Measurements from ENCODE around the gene DIRAS1. TPM values are rescaled to one million over a fixed set of nuclear protein-coding genes. Genes with fewer than 3 reads are reported as not detected.

The DIRAS1 gene
- total and polyA plus RNA-seq, 2 experiments from 2014 or later: 2.6 to 4.9 TPM

DNA sequence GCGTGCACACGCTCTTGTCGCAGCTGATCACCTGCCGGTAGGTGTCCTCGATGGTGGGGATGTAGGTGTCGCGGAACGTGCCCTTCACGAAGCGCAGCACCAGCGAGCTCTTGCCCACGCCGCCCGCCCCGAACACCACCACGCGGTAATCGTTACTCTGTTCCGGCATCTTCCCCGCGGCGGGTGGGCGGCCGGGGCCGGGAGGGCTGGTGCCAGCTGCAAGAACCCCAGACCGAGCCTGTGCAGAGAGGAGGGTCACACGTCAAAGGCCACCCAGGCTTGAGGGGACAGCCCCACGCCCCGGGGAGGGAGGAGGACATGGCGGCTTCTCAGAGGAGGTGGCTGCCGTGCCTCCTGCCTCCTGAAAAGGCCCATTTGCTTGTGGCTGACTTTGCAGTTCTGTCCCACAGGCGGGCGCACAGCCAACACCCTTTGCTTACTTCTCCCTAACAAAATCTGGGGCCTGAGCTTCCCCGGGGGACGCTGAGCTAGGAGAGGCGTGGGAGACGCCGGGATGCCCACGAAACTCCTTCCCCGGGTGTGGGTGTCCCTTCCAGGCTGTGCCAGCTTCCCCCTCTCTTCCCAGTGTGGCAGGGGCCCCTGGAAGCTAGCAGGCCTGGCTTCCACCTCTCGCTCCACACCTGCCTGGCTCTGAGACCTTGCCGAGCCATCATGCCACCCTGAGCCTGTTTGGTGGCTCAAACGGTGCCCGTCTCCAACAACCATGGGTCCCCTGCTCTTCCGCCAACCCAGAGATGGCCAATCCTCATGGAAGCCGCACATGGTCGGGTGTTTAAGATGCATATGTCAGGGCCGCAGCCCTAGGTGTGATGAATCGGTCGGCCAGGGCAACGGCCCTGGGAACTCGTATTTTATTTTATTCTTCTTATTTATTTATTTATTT lies 3.3 kb downstream of the DIRAS1 start:
- Histone ChIP-seq H3K9me2 (ENCODE audit: insufficient read depth) (no peaks in the 10 kb centered on the region), H4K20me1 (ENCODE audit: insufficient read depth) (no peaks in the 10 kb centered on the region), H3K9me3 (ENCODE audit: low read depth) (no peaks in the 10 kb centered on the region), H3K27ac (no peak overlapping the region), H3K4me3 (no peak overlapping the region), H3K27me3 (replicated peaks; ENCODE audit: insufficient read depth) (no peaks in the 10 kb centered on the region), H3K4me2 (ENCODE audit: unreplicated experiment) (no peak overlapping the region), H3K4me1 (ENCODE audit: insufficient read depth) (peaks cover 5% of the 10 kb centered on the region; the same call in 1 of the 2 replicates), H3K36me3 (ENCODE audit: low read depth) (no peaks in the 10 kb centered on the region), H2AFZ (no peak overlapping the region), H3K79me2 (ENCODE audit: insufficient read depth) (no peaks in the 10 kb centered on the region), H3F3A (ENCODE audit: insufficient read depth) (no peaks in the 10 kb centered on the region), H3K9ac (no peak overlapping the region)
- no peak for DNase-seq
- in situ Hi-C loops (cut with MboI): no loop called here
- TF ChIP-seq EZH2 (IDR thresholded peaks at IDR 0.05; ENCODE audit: insufficient read depth, poor library complexity, severe bottlenecking): no peak
- no peak for TF ChIP-seq EZH2phosphoT487 (IDR thresholded peaks at IDR 0.05; ENCODE audit: insufficient read depth, low read depth)
- 87% methylated on average over 41 to 52 of the region's 52 CpGs for WGBS, 2 experiments (ENCODE audit: low coverage in 1 of 2, low lambda C conversion rate in 2 of 2, missing lambda C conversion rate in 2 of 2)

DNA sequence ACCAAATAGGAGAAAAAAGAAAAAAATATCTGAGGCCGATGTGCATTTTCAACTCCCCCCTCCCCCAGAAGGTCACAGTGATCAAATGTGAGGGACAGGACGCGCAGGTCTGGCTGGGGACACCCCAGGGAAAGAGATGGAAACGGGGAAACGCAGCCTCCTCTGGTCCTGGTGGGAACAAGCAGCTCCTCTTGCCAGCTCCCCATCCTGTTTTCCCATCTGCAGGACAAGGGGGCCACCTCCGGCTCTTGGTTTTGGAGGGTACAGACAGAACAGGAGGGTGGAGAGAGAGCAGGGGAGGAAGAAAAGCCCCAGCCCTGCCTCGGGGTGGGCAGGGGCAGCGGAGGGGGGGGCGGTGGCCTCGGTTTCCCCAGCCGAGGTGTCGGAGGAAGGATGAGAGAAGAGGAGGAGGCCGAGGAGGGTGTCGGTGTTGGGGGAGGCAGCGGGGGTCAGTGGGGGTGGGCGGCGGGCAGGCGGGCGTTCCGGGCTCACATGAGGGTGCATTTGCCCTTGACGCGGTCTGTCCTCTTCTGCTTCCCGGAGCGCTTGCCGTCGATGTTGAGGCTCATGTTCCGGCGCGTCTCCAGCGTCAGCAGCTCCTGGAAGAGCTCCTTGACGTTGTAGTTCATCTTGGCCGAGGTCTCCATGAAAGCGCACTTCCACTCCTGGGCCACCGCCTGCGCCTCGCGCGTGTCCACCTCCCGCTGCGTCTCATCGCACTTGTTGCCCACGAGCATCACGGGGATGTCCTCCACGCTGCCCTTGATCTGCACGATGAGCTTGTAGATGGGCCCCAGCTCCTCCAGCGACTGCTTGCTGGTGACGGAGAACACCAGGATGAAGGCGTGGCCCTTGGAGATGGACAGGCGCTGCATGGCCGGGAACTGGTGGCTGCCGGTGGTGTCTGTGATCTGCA lies 4.2 kb downstream of the DIRAS1 start:
- Histone ChIP-seq H3K27ac (no peak overlapping the region), H3K27me3 (replicated peaks; ENCODE audit: insufficient read depth) (no peaks in the 10 kb centered on the region), H4K20me1 (ENCODE audit: insufficient read depth) (no peaks in the 10 kb centered on the region), H3K4me2 (ENCODE audit: unreplicated experiment) (no peak overlapping the region), H3K9me3 (ENCODE audit: low read depth) (no peaks in the 10 kb centered on the region), H3K36me3 (ENCODE audit: low read depth) (no peaks in the 10 kb centered on the region), H2AFZ (no peak overlapping the region), H3F3A (ENCODE audit: insufficient read depth) (no peaks in the 10 kb centered on the region), H3K4me3 (no peak overlapping the region), H3K9me2 (ENCODE audit: insufficient read depth) (no peaks in the 10 kb centered on the region), H3K9ac (no peak overlapping the region), H3K4me1 (ENCODE audit: insufficient read depth) (no peaks in the 10 kb centered on the region), H3K79me2 (ENCODE audit: insufficient read depth) (no peaks in the 10 kb centered on the region)
- in situ Hi-C loops (cut with MboI): no loop called here
- TF ChIP-seq EZH2 (IDR thresholded peaks at IDR 0.05; ENCODE audit: insufficient read depth, poor library complexity, severe bottlenecking) (no peak), EZH2phosphoT487 (IDR thresholded peaks at IDR 0.05; ENCODE audit: insufficient read depth, low read depth) (no peak)
- DNase-seq: no peak
- 88 to 89% methylated on average over 28 to 51 of the region's 51 CpGs for WGBS, 2 experiments (ENCODE audit: low coverage in 1 of 2, low lambda C conversion rate in 2 of 2, missing lambda C conversion rate in 2 of 2)

DNA sequence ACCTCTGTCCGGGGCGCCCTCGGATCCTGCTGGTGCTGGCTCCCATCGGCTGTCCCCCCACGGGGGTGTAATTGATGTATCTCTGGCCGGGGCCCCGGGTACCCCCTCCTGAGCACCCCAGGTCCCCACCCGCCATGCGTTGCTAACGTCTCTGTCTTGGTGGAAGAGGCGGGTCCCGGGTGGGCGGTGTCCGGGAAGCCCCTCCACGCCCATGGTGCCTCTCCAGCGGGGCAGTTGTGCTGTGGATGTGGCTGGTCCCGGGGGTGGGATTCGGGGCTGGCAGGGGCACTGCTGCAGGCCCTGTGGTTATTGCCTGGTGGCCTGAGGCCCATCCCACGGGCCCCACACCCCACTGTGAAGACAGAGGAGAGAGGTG lies 4.9 kb downstream of the DIRAS1 start:
- Histone ChIP-seq H3K9me3 (ENCODE audit: low read depth) (no peaks in the 10 kb centered on the region), H3K4me1 (ENCODE audit: insufficient read depth) (peaks cover 5% of the 10 kb centered on the region; the same call in 1 of the 2 replicates), H2AFZ (no peak overlapping the region), H3K9me2 (ENCODE audit: insufficient read depth) (no peaks in the 10 kb centered on the region), H3F3A (ENCODE audit: insufficient read depth) (no peaks in the 10 kb centered on the region), H3K27ac (no peak overlapping the region), H4K20me1 (ENCODE audit: insufficient read depth) (no peaks in the 10 kb centered on the region), H3K79me2 (ENCODE audit: insufficient read depth) (no peaks in the 10 kb centered on the region), H3K36me3 (ENCODE audit: low read depth) (no peaks in the 10 kb centered on the region), H3K4me2 (ENCODE audit: unreplicated experiment) (no peak overlapping the region), H3K9ac (no peak overlapping the region), H3K27me3 (replicated peaks; ENCODE audit: insufficient read depth) (no peaks in the 10 kb centered on the region), H3K4me3 (no peak overlapping the region)
- no peak for DNase-seq
- in situ Hi-C loops (cut with MboI): no loop called here
- 85 to 88% methylated on average over 13 to 19 of the region's 19 CpGs for WGBS, 2 experiments (ENCODE audit: low coverage in 1 of 2, low lambda C conversion rate in 2 of 2, missing lambda C conversion rate in 2 of 2)
- TF ChIP-seq EZH2 (IDR thresholded peaks at IDR 0.05; ENCODE audit: insufficient read depth, poor library complexity, severe bottlenecking) (no peak), EZH2phosphoT487 (IDR thresholded peaks at IDR 0.05; ENCODE audit: insufficient read depth, low read depth) (no peak)

DNA sequence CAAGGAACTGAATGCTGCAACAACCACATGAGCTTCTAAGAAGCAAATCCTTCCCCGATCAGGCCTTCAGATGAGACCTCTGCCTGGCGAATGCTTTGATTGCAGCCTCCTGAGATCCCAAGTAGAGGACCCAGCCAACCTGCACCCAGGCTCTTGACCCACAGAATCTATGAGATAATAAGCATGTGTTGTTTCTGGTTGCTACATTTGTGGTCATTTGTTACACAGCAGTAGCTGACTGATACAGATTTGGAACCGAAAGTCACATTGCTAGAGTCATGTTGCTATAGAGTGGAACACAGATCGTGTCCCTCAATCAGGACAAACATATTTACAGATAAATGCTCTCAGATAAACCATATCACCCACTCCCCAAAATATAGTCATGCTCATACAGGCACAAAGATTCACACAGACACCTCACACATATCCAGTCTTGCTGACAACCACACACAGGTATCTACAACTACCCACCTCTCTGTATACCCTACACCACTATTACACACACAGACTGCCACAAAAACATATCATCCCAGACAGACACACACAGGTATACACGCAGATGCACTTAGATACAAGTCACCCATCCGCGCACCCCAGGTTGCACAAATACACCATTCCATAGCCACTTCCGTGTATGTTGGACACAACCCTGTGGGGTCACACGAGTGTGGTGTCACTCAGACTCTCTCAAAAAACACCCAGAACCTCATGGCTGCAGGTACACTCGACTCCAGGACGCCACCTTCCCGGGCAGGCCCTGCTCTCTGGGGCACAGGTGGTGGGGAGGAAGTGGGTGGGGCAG lies 5.5 kb downstream of the DIRAS1 start:
- Histone ChIP-seq H3F3A (ENCODE audit: insufficient read depth) (no peaks in the 10 kb centered on the region), H2AFZ (no peak overlapping the region), H3K4me1 (ENCODE audit: insufficient read depth) (peaks cover 10% of the 10 kb centered on the region; the same call in 1 of the 2 replicates), H3K4me3 (no peak overlapping the region), H3K9me2 (ENCODE audit: insufficient read depth) (no peaks in the 10 kb centered on the region), H3K9ac (no peak overlapping the region), H4K20me1 (ENCODE audit: insufficient read depth) (no peaks in the 10 kb centered on the region), H3K9me3 (ENCODE audit: low read depth) (no peaks in the 10 kb centered on the region), H3K27me3 (replicated peaks; ENCODE audit: insufficient read depth) (no peaks in the 10 kb centered on the region), H3K27ac (no peak overlapping the region), H3K36me3 (ENCODE audit: low read depth) (no peaks in the 10 kb centered on the region), H3K79me2 (ENCODE audit: insufficient read depth) (no peaks in the 10 kb centered on the region), H3K4me2 (ENCODE audit: unreplicated experiment) (no peak overlapping the region)
- 81 to 86% methylated on average over 11 to 12 of the region's 12 CpGs for WGBS, 2 experiments (ENCODE audit: low coverage in 1 of 2, low lambda C conversion rate in 2 of 2, missing lambda C conversion rate in 2 of 2)
- TF ChIP-seq EZH2 (IDR thresholded peaks at IDR 0.05; ENCODE audit: insufficient read depth, poor library complexity, severe bottlenecking): no peak
- no peak for TF ChIP-seq EZH2phosphoT487 (IDR thresholded peaks at IDR 0.05; ENCODE audit: insufficient read depth, low read depth)
- no peak for DNase-seq
- in situ Hi-C loops (cut with MboI): no loop called here
